ENCODE results near the gene TNMD. TPM values are rescaled to one million over a fixed set of nuclear protein-coding genes. Genes with fewer than 3 reads are reported as not detected.

TNMD gene
- total RNA-seq, 1 experiment from 2014 or later: not detected

DNA sequence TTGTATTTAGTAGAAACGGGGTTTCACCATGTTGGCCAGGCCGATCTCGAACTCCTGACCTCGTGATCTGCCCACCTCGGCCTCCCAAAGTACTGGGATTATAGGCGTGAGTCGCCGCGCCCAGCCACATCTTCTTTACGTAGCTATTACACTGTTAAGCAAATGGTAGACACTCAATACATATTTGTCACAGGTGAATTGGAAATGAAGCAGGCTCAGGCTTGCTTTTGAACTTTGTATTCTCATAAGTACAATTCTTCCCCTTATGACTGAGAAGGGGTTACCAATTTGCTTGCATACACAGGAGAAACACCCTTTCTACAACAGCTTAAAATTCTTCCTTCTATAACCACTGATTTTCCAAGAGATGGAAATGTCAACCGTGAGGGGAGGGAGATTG, 58.5 kb downstream of the TNMD start:
- RAD21 ChIA-PET (ENCODE audit: low non-redundant PET in 1 of 2, low total read pairs in 2 of 2, uncharacterized antibody in 2 of 2, unreplicated experiment in 2 of 2): no interaction called here
- DNase-seq (ENCODE audit: low read depth, low spot score) (no peak), ATAC-seq (no peak)
- Histone ChIP-seq H3K9me3 (ENCODE audit: control insufficient read depth in 1 of 2, insufficient read depth in 1 of 2, low read depth in 1 of 2, low read length in 2 of 2) (no peaks in the 10 kb centered on the region), H3K79me2 (ENCODE audit: insufficient read depth, low read length) (no peaks in the 10 kb centered on the region), H3K9ac (ENCODE audit: low read length) (0 out of 2 replicates have a peak overlapping the region, but pooled peaks have one; percentile 42), H4K20me1 (ENCODE audit: insufficient read depth) (no peaks in the 10 kb centered on the region), H3K4me2 (ENCODE audit: low read length) (peak overlapping the region; percentile 75), H3K4me1 (ENCODE audit: control insufficient read depth in 1 of 2, insufficient read depth in 2 of 2, low read length in 2 of 2) (peaks cover 23 to 55% of the 10 kb centered on the region in 2 experiments), H2AFZ (ENCODE audit: low read depth, low read length, poor library complexity, severe bottlenecking) (no peak overlapping the region), H3K4me3 (replicated peaks in 1 of 2; ENCODE audit: low read depth in 1 of 2, low read length in 2 of 2) (0 out of 4 replicates have a peak overlapping the region, but pooled peaks of 1 of the 2 experiments have one; percentile 52), H3K9me2 (ENCODE audit: insufficient read depth) (no peaks in the 10 kb centered on the region), H3K36me3 (ENCODE audit: control insufficient read depth in 1 of 2, insufficient read depth in 2 of 2, low read length in 2 of 2) (no peaks in the 10 kb centered on the region), H3K27ac (ENCODE audit: low read depth, low read length) (peak overlapping the region; percentile 30; the same call in 1 of the 2 replicates), H3K27me3 (ENCODE audit: insufficient read depth, low read length) (no peaks in the 10 kb centered on the region)
- TF ChIP-seq YY1 (IDR thresholded peaks at IDR 0.05; ENCODE audit: extremely low read depth, insufficient replicate concordance, low read depth, low read length): no peak
- TF ChIP-seq REST (IDR thresholded peaks at IDR 0.05; ENCODE audit: low read depth): no peak
- TF ChIP-seq ZBTB33 (IDR thresholded peaks at IDR 0.05; ENCODE audit: extremely low read depth, insufficient replicate concordance, low read length): no peak
- TF ChIP-seq POLR2A (IDR thresholded peaks at IDR 0.05; ENCODE audit: borderline replicate concordance, extremely low read depth, insufficient read depth, insufficient read length): no peak
- no peak for TF ChIP-seq EZH2phosphoT487 (IDR thresholded peaks at IDR 0.05; ENCODE audit: borderline replicate concordance)
- TF ChIP-seq POLR2AphosphoS5 (IDR thresholded peaks at IDR 0.05; ENCODE audit: low read depth, low read length): no peak
- TF ChIP-seq RAD21 (IDR thresholded peaks at IDR 0.05; ENCODE audit: low read depth): no peak
- no peak for TF ChIP-seq EGR1 (IDR thresholded peaks at IDR 0.05; ENCODE audit: low read depth)
- TF ChIP-seq ZNF274 (IDR thresholded peaks at IDR 0.05; ENCODE audit: low read depth, low read length): no peak
- TF ChIP-seq CBX3 (IDR thresholded peaks at IDR 0.05; ENCODE audit: low read depth): no peak
- TF ChIP-seq SP1 (IDR thresholded peaks at IDR 0.05; ENCODE audit: low read depth): no peak
- no peak for TF ChIP-seq SIN3A (IDR thresholded peaks at IDR 0.05; ENCODE audit: low read depth)
- intact Hi-C loops (cut with micrococcal nuclease): no loop called here
- CTCF ChIA-PET: no interaction called here
- BruUV-seq (replicated peaks): no TSS peak
- POLR2A ChIA-PET: interaction anchor here (0.6 kb wide), 1 partner anchor 66 kb away, joined by 3 read pairs; no protein-coding TSS in a partner anchor
